Liver (tissue), 9 donors: ENCODE measurements around the gene KIRREL3. TPM values are rescaled to one million over a fixed set of nuclear protein-coding genes. Genes with fewer than 3 reads are reported as not detected.

Experiments
- DNase-seq: peaks from one replicate; pipeline ENCODE4 v3.0.0-alpha.2; 2017; ENCODE audit warnings: low spot score
- H3K27ac ChIP-seq, 2 donors: one replicate each; pipeline ENCODE4 v1.7.0; 2013; ENCODE audit warnings: inconsistent platforms in 2 of 2, low read length in 2 of 2, control low read depth in 1 of 2, low read depth in 1 of 2, mild to moderate bottlenecking in 1 of 2
- H3K27me3 ChIP-seq, 4 donors: one replicate each; pipeline versions ENCODE4 v1.6.1 to v1.7.0; 2013; ENCODE audit warnings: low read length in 3 of 4, inconsistent platforms in 1 of 4, mild to moderate bottlenecking in 1 of 4, moderate library complexity in 1 of 4; ENCODE audit not compliant: control insufficient read depth in 4 of 4, insufficient read depth in 4 of 4
- H3K36me3 ChIP-seq, 4 donors: one replicate each; pipeline versions ENCODE4 v1.6.1 to v1.7.0; 2013; ENCODE audit warnings: low read length in 3 of 4, mild to moderate bottlenecking in 3 of 4, low read depth in 1 of 4, moderate library complexity in 1 of 4; ENCODE audit not compliant: control insufficient read depth in 4 of 4, insufficient read depth in 3 of 4
- H3K4me1 ChIP-seq, 4 donors: one replicate each; pipeline versions ENCODE4 v1.6.1 to v1.7.0; 2013; ENCODE audit warnings: low read length in 3 of 4, mild to moderate bottlenecking in 3 of 4, moderate library complexity in 1 of 4; ENCODE audit not compliant: control insufficient read depth in 4 of 4, insufficient read depth in 4 of 4
- H3K4me3 ChIP-seq, 3 donors: one replicate each; pipeline versions ENCODE4 v1.6.1 to v1.7.0; 2013; ENCODE audit warnings: low read length in 3 of 3, control low read depth in 1 of 3, low read depth in 1 of 3, mild to moderate bottlenecking in 1 of 3
- H3K9ac ChIP-seq, 2 donors: one replicate each; pipeline ENCODE4 v1.7.0; 2013; ENCODE audit warnings: low read length in 2 of 2, mild to moderate bottlenecking in 2 of 2, moderate library complexity in 2 of 2, control low read depth in 1 of 2, low read depth in 1 of 2
- H3K9me3 ChIP-seq, 4 donors: one replicate each; pipeline versions ENCODE4 v1.6.1 to v1.7.0; 2013; ENCODE audit warnings: low read length in 3 of 4; ENCODE audit not compliant: control insufficient read depth in 4 of 4
- ATF3 ChIP-seq: IDR thresholded peaks from 2 replicates; pipeline ENCODE4 v1.6.1; 2016; ENCODE audit warnings: antibody characterized with exemption
- CTCF ChIP-seq: fragments of 150-350 bp; IDR thresholded peaks from 2 replicates; pipeline ENCODE4 v1.5.1; 2017; ENCODE audit warnings: improper control_type of control experiment, low read depth, low read length; ENCODE audit not compliant: missing input control
- EGR1 ChIP-seq, 2 donors: IDR thresholded peaks; 2 replicates each; pipeline ENCODE4 v1.6.1; 2016 to 2018; ENCODE audit warnings: antibody characterized with exemption in 2 of 2, low read depth in 2 of 2
- FOXA1 ChIP-seq: IDR thresholded peaks from 2 replicates; pipeline ENCODE4 v1.6.1; 2016; ENCODE audit warnings: antibody characterized with exemption
- FOXA2 ChIP-seq: IDR thresholded peaks from 2 replicates; pipeline ENCODE4 v1.6.1; 2016; ENCODE audit warnings: antibody characterized with exemption
- GABPA ChIP-seq, 2 donors: IDR thresholded peaks in 1 of 2; conservative IDR thresholded peaks in 1 of 2; 2 replicates each; pipeline ENCODE4 v1.6.1; 2016; ENCODE audit warnings: antibody characterized with exemption in 2 of 2, mild to moderate bottlenecking in 1 of 2, moderate library complexity in 1 of 2
- HNF4A ChIP-seq, 2 donors: conservative IDR thresholded peaks; 2 replicates each; pipeline ENCODE4 v1.6.1; 2016; ENCODE audit warnings: antibody characterized with exemption in 2 of 2, mild to moderate bottlenecking in 2 of 2
- HNF4G ChIP-seq: IDR thresholded peaks from 2 replicates; pipeline ENCODE4 v1.6.1; 2016; ENCODE audit warnings: antibody characterized with exemption
- JUND ChIP-seq, 2 donors: IDR thresholded peaks; 2 replicates each; pipeline ENCODE4 v1.6.1; 2016; ENCODE audit warnings: antibody characterized with exemption in 2 of 2
- MAX ChIP-seq: IDR thresholded peaks from 2 replicates; pipeline ENCODE4 v1.6.1; 2016; ENCODE audit warnings: antibody characterized with exemption
- NR2F2 ChIP-seq: IDR thresholded peaks from 2 replicates; pipeline ENCODE4 v1.6.1; 2016; ENCODE audit warnings: antibody characterized with exemption
- RAD21 ChIP-seq, 2 donors: IDR thresholded peaks; 2 replicates each; pipeline ENCODE4 v1.6.1; 2016; ENCODE audit warnings: antibody characterized with exemption in 2 of 2, mild to moderate bottlenecking in 2 of 2
- REST ChIP-seq: IDR thresholded peaks from 2 replicates; pipeline ENCODE4 v1.6.1; 2016; ENCODE audit warnings: antibody characterized with exemption, mild to moderate bottlenecking
- RXRA ChIP-seq, 2 donors: IDR thresholded peaks; 2 replicates each; pipeline ENCODE4 v1.6.1; 2017 to 2018; ENCODE audit warnings: antibody characterized with exemption in 2 of 2, mild to moderate bottlenecking in 1 of 2
- SP1 ChIP-seq: IDR thresholded peaks from 2 replicates; pipeline ENCODE4 v1.6.1; 2018; ENCODE audit warnings: antibody characterized with exemption, mild to moderate bottlenecking
- TAF1 ChIP-seq: conservative IDR thresholded peaks from 2 replicates; pipeline ENCODE4 v1.6.1; 2016; ENCODE audit warnings: antibody characterized with exemption, mild to moderate bottlenecking
- YY1 ChIP-seq: IDR thresholded peaks from 2 replicates; pipeline ENCODE4 v1.6.1; 2016; ENCODE audit warnings: antibody characterized with exemption, mild to moderate bottlenecking
- ZBTB33 ChIP-seq: IDR thresholded peaks from 2 replicates; pipeline ENCODE4 v1.6.1; 2016; ENCODE audit warnings: antibody characterized with exemption
- WGBS: extraction: QIAGEN DNeasy Blood & Tissue Kit; methylation state at CpG from one replicate; pipeline ENCODE4 v1.1.7; 2013; 5-methylcytosine and 5-hydroxymethylcytosine counted together
- polyA plus RNA-seq, 2 donors: library from polyadenylated mRNA; stranded (reverse) in 1 of 2; unstranded in 1 of 2; fragments of 200-250 nt in 1 of 2; fragments of >200 nt in 1 of 2; fragmentation: Nextera tagmentation in 1 of 2; extraction: Ambion mirVana in 1 of 2; gene quantifications; one replicate each; pipeline versions ENCODE4 v1.2.1 to v1.2.3, GENCODE V29; 2013 to 2015
- total RNA-seq, 2 donors: library from RNA; depleted of rRNA; stranded (reverse); fragments of >200 nt; gene quantifications; one replicate each; pipeline ENCODE4 v1.2.3, GENCODE V29; 2014
- donor health status: healthy.
- donor health status: healthy.
- donor health status: healthy.
- donor health status: healthy.
- donor health status: healthy.

KIRREL3 gene
- total and polyA plus RNA-seq, 4 donors, result 0.03 to 0.29 (median 0.08) TPM; not detected in 1

- H3K9me3 ChIP-seq, result no peaks in the 10 kb centered on the region
- 84% methylated on average over 4 of the region's 4 CpGs for WGBS
- TF ChIP-seq GABPA (IDR thresholded peaks at IDR 0.05 in 1 of 2, conservative IDR thresholded peaks at IDR 0.05 in 1 of 2) (no peak), ATF3 (no peak), SP1 (no peak), TAF1 (no peak), RXRA (IDR thresholded peaks at IDR 0.05) (no peak), FOXA1 (no peak), RAD21 (IDR thresholded peaks at IDR 0.05) (no peak), MAX (no peak), NR2F2 (no peak), FOXA2 (no peak), REST (no peak), YY1 (no peak), CTCF (no peak), EGR1 (IDR thresholded peaks at IDR 0.05; ENCODE audit: low read depth in 2 of 2) (no peak), HNF4G (no peak), HNF4A (conservative IDR thresholded peaks at IDR 0.05) (no peak), JUND (IDR thresholded peaks at IDR 0.05) (no peak), ZBTB33 (no peak)
- H3K27me3 ChIP-seq, result no peaks in the 10 kb centered on the region
- H3K9ac ChIP-seq, result no peak overlapping the region
- no peaks in the 10 kb centered on the region for H3K36me3 ChIP-seq
- H3K27ac ChIP-seq, result no peak overlapping the region
- no peaks in the 10 kb centered on the region for H3K4me1 ChIP-seq
- H3K4me3 ChIP-seq, result no peak overlapping the region
- DNase-seq, result no peak
These were observed 296.9 kb downstream of the KIRREL3 start for GRCh38 chr11:126703662-126704061.

GRCh38 chr11:126702987-126703386 lies 297.6 kb downstream of the KIRREL3 start:
- TF ChIP-seq RXRA (IDR thresholded peaks at IDR 0.05), result no peak
- no peak for TF ChIP-seq MAX
- no peak for TF ChIP-seq ATF3
- no peak for TF ChIP-seq FOXA2
- no peak for TF ChIP-seq ZBTB33
- no peak for TF ChIP-seq NR2F2
- TF ChIP-seq EGR1 (IDR thresholded peaks at IDR 0.05; ENCODE audit: low read depth in 2 of 2), result no peak
- TF ChIP-seq HNF4A (conservative IDR thresholded peaks at IDR 0.05), result no peak
- TF ChIP-seq GABPA (IDR thresholded peaks at IDR 0.05 in 1 of 2, conservative IDR thresholded peaks at IDR 0.05 in 1 of 2), result no peak
- TF ChIP-seq TAF1, result no peak
- TF ChIP-seq HNF4G, result no peak
- TF ChIP-seq JUND (IDR thresholded peaks at IDR 0.05), result no peak
- TF ChIP-seq YY1, result no peak
- TF ChIP-seq FOXA1, result no peak
- no peak for TF ChIP-seq RAD21 (IDR thresholded peaks at IDR 0.05)
- no peak for DNase-seq
- H3K9me3 ChIP-seq, result no peaks in the 10 kb centered on the region
- WGBS, result 82% methylated on average over 5 of the region's 5 CpGs
- no peaks in the 10 kb centered on the region for H3K27me3 ChIP-seq
- no peak overlapping the region for H3K4me3 ChIP-seq
- H3K27ac ChIP-seq, result no peak overlapping the region
- no peaks in the 10 kb centered on the region for H3K4me1 ChIP-seq
- H3K9ac ChIP-seq, result no peak overlapping the region
- no peaks in the 10 kb centered on the region for H3K36me3 ChIP-seq
